Stimulated activated CD8-positive, alpha-beta memory T cell treated with anti-CD3 and anti-CD28 coated beads, Interleukin-7, amount 100 ng/mL, for 24 hours (primary cell): ENCODE measurements around the gene MAPK6.
"Not testable (repeated sequence)": the region's sequence is repeated elsewhere in the genome, so short reads cannot be mapped to it uniquely, and the experiment has no call there.

Experiments
- DNase-seq: peaks from one replicate; pipeline ENCODE4 v3.0.0-alpha.2; 2020; ENCODE audit warnings: low read depth

The MAPK6 gene

DNA sequence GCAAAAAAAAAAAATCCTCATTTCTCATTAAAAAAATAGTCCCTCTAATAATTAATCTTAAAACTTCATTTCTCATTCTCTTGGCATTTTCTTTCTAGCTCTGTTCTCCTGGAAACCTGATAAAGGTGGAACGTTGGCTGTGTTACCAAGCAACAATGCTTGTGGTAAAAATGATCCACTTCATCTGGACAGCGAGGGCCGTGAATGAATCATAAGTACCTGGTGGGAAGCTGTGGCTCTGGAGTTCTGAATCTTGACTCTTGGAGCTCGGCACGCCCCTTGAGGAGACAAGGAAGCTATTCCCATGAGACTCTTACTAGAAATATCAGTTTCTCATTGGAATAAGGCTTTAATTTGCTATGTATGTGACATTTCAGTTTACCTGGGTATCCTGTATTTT lies 61.0 kb downstream of the MAPK6 start:
- DNase-seq: no peak

DNA sequence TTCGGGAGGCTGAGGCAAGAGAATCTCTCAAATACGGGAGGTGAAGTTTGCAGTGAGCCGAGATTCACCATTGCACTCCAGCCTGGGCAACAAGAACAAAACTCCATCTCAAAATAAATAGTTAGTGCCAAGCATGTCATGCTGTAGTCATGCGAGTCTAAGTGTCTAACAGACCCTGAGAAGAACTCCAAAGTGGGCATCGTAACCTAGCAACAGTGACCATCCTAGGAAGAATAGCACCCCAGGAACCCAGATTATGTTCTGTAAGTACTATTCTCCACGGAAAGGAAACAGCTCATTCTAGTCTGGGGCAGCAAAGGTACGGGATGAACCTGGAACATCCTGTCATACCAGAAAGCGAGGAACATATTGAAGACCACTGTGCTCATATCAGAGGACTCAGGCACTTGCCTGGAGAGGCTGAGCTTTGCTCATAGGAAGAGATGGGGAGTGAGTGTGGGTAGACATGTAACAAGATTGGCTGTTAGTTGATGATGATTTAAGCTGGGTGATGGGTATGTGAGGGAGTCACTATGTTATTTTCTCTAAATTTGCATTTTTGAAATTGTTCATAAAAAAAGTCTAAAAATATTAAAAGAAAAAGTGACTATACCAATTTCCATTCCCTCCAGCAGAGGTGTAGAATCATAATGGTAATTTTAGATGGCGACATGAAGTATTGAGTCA lies 61.8 kb downstream of the MAPK6 start:
- DNase-seq: no peak

DNA sequence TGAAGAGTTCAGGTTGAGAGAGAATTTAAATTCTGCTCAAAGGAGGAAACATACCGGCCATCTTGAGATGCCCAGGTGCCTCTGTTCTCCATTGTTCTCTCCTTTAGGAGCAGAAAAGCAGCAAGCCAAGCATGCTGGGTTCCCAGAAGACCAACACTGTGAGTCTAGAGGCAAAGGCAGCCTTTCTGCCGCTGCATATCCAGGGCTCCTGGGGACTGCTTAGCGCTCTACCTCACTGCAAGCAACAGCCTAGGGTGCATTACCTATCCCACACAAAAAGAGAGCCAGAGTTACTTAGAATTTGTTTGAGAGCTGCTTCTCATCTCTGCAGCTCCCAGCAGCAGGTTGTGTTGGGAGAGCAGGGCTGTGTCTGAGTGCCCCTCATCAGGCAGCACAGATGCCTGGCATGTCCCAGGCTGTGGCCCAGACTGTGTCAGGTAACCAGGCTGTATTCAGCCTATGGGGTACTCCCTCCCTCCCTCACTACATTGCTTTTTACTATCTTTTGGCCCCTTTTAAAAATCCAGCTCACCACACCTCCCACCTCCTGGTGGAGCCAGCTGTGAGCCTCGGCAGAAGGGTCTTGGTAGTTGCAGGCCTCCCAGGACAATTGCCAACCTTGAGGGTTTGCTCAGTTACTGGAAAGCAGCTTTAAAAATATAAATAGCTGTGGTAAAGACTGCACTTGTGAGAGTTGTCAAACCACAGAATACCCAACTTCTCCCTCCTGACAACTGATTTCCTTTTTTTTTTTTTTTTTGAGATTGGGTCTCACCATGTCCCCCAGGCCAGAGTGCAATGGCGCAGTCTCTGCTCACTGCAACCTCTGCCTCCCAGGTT lies 63.4 kb downstream of the MAPK6 start:
- no peak for DNase-seq

DNA sequence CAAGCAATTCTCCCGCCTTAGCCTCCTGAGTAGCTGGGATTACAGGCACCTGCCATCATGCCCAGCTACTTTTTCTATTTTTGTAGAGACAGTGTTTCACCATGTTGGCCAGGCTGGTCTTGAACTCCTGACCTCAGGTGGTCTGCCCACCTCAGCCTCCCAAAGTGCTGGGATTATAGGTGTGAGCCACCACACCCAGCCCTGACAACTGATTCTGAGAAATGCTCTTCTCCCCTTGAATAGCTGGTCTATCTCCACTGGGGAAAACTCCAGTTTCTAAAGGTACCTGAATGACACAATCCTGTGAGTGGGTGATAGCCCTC lies 64.0 kb downstream of the MAPK6 start:
- not testable (repeated sequence) for DNase-seq

DNA sequence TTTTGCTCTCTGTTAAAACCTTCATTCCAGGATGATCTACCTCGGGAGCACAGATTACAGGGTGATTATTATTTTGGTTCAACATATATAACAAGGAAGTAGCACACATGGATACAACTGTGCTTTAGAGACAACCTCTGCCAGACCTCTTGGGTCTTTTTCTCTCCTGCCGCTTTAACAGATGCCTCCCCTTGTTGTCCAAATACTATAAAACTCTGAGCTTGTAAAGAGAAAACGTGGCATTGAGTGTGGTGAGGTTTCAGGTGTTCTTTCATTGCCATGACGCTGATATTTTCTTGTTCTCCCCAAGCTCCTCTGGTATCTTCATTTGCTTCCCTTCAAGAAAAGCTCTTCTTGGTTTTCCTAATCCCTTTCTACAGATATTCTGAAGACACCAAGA lies 64.6 kb downstream of the MAPK6 start:
- no peak for DNase-seq

DNA sequence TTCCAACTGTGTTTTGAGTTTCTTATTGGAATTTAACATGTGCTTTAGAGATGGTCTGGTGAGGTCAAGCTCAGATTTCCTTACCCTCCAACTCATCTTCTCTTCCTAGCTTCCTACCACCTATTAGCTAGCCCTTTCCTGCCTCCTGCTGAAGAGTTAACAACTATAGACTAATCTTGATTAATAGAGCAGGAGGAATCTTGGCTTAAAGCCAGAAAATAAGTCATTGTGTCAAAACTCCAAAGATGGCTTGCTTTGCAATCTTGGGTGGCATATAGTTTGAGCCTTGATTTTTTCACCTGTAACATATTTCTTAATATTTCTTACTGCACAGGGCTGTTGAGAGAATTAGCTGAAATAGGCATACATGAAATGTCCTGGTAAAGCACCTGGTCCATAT lies 66.3 kb downstream of the MAPK6 start:
- DNase-seq: no peak

DNA sequence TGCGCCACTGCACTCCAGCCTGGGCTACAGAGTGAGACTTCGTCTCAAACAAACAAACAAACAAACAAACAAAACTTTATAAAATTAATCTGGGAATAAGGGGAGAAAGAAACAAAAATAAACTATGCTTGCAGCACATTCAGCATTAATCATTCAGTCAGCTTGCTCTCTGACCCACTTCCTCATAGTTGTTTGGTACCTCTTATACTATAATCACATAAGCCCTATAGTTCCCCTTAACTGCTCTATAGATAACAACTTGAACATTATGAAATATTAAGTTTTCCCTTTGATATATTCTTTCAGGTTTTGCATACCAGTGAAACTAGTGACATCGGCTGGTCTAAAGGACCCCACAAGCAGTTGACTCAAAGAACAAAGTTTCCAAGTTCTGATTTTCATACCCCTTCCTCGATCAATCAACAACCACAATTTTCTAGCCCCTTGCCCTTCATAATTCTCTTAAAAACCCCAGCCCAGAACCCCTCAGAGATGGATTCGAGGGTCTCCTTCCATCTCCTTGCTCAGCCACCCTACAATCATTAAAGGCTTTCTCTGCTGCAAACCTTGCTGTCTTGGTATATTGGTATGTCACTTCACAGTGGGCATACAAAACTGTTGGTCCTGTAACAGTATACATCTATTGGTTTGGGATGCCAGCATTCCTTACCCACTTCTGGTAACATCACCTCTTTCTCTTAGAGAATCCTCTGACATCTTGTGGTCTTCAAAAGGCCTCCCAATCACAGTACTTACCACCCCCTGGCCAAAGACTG lies 67.2 kb downstream of the MAPK6 start:
- no peak for DNase-seq

DNA sequence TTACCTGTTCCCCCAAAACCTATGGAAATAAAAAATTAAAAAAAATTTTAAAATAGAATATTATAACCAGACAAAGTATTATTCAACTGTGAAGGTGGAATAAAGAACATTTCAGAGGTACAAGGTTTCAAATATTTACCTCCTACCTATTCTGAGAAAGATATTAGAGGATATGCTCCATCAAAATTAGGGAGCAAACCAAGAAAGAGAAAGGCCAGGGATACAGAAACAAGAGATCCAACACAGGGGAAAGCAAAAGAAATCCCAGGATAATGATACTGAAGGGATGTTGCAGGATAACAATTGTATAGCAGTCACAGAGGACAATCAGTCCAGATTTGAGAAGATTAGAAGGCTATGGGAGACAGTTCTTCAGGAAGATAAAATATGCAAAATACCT lies 71.2 kb downstream of the MAPK6 start:
- DNase-seq: no peak

DNA sequence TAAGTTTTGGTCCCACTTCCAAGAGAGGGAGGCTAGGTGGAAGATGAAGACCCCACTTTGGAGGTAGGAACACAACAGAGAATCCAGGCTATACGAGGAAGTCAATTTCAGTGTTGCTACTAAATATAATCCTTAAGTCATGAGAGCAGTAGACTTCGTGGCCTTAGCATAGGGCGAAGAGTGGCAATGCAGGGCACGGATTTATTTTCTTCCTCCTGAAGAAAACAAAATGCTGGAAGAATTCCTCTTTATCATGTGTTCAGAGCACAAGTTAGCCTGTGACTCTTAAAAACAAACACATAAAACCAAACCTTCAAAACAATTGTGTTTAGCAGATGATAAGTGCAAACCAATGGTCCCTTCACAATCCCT lies 74.1 kb downstream of the MAPK6 start:
- DNase-seq: no peak

DNA sequence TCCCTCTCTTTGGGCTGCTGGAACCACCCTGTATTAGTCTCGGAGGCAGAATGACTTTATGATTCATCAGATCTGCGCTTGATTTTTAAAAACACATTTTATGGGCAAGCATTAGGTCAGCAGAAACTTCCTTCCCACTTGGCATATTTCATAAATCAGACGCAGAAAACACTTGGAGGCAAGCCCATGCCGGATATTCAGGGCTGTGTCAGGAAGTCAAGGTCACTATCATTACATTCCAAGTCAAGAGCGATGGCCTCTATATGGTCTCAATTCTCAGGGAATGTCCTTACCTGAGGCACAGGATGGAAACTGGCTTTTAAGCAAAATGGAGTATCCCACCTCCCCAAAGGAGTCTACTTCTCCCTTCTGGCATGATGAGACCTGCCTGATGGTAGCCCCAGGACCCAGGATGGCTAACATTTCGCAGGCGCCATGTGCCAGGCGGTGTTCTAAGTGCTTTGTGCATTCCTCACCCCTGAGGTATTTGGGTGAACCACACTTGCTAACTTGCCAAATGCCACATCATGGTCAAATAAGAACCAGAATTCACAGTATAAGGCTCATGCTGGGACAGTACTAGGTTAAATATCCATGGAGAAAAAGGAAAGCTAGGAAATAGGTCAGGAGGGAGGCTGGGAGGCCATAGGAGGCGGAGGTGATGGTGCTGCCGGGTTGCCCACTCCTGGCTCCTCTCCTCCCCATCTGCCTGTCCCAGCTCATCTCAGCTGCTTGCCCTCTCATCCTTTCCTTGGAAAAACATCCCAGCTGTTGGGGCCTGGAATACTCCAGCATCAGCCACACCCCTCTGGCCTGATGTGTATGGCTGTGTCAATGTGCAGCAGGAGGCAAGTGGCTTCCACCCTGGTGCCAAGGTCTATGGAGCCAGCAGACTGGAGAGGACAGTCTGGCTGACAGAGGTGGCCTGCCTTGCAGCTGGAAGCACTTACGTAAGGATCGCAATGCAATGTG lies 74.8 kb downstream of the MAPK6 start:
- DNase-seq: no peak

DNA sequence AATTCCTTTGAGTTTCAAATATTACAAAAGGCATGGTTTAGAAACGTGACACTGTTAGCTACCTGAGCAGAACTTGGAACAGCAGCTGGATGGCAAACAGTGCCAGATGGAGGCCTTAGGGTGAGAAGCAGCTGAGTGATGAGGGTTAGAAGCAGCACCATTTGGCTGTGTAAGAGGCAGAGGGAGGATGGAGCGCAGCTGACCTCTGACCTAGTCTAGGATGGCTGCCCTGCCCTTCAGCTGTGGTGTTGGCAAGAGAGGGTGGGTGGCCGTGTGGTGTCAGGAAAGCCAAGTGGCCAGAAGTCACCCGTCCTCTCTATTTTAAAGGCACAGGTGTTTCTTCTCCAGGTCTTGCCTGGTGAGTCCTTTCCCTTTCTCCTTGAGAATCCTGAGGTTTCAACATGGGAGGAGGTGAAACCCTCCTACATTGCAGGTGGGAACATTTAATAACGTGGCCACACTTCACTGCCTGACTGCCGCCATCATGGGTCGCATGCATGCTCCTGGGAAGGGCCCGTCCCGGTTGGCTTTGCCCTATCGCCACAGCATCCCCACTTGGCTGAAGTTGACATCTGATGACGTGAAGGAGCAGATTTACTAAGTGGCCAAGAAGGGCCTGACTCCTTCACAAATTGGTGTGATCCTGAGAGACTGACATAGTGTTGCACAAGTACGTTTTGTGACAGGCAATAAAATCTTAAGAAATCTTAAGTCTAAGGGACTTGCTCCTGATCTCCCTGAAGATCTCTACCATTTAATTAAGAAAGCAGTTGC lies 76.0 kb downstream of the MAPK6 start:
- DNase-seq: no peak

DNA sequence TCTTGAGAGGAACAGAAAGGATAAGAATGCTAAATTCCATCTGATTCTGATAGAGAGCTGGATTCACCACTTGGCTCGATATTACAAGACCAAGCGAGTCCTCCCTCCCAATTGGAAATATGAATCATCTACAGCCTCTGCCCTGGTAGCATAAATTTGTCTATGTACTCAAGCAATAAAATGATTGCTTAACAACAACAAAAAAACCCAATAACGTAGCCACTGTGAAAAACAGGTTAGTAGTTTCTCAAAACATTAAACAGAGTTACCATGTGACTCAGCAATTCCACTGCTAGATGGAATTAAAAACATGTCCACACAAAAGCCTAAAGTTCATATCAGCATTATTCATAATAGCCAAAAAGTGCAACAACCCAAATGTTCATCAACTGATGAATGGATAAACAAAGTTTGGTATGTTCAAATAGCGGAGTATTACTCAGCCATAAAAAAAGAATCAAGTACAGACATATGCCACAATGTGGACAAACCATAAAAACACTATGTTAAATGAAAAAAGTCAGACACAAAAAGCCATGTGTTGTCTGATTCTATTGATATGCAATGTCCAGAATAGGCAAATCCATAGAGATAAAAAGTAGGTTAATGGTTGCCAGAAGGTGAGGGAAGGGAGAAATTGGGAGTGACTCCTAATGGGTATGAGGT lies 76.7 kb downstream of the MAPK6 start:
- DNase-seq: no peak

DNA sequence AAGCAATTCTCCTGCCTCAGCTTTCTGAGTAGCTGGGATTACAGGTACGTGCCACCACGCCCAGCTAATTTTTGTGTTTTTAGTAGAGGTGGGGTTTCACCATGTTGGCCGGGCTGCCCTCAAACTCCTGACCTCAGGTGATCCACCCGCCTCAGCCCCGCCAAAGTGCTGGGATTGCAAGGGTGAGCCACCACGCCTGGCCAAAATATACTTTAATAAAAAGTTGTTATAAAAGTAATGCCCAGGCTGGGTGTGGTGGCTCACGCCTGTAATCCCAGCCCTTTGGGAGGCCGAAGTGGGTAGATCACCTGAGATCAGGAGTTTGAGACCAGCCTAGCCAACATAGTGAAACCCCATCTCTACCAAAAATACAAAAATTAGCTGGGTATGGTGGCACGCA lies 77.5 kb downstream of the MAPK6 start:
- not testable (repeated sequence) for DNase-seq

DNA sequence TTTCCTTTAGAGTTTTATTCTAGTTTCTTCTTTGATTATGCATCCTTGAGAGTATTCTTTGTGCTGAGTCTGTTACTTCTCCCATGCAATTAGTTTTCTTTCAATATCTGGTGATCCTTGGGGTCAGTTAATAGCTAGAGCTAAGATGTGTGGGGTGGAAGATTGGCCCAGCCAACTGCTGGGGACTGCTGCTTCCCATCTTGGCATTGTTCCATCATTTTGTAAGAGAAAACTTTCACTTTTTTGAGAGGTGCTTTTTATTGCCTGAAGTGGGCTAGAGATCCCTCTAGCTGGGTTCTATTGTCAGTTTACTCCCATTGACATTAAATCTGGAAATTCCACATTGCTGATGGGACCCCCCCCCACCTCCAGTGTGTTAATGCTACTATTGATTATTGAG lies 78.2 kb downstream of the MAPK6 start:
- DNase-seq: no peak

DNA sequence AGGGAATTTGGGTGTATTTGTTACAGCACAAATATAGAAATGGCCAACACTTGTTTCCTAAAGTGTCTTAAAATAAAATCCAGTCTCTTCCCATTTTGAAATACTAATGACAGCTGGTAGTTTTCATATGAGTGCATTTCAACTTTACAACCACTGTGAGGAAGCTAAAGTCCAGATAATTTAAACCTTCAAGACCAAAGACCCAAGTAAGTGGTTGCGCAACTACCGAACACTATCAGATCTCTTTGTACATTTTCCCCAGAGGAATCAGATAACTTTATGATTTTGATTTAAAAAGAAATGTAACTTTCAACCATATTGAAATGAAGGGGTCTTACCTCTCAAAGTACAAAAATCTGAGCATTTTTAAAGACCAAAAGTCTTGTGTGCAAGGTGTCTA lies 79.3 kb downstream of the MAPK6 start:
- no peak for DNase-seq

DNA sequence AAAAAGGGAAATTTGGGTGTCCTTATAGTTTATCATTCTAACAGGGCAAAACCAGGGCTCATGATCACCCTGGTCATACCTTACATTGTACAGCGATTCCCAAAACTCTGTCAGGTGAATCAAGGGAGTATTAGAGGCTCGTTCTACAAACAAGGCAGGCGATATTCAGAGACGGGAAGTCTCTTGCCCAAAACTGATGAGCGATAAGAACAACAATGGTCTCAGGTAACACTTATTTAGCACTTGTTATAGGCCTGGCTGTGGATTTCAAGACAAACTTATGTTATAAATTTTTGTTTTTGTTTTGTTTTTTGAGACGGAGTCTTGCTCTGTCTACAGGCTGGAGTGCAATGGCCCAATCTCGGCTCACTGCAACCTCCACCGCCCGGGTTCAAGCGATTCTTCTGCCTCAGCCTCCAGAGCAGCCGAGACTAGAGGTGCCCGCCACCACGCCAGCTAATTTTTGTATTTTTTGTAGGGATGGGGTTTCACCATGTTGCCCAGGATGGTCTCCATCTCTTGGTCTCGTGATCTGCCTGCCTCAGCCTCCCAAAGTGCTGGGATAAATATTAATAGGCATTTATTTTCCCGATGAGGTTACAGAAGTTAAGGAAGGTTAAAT lies 80.7 kb downstream of the MAPK6 start:
- DNase-seq: no peak

DNA sequence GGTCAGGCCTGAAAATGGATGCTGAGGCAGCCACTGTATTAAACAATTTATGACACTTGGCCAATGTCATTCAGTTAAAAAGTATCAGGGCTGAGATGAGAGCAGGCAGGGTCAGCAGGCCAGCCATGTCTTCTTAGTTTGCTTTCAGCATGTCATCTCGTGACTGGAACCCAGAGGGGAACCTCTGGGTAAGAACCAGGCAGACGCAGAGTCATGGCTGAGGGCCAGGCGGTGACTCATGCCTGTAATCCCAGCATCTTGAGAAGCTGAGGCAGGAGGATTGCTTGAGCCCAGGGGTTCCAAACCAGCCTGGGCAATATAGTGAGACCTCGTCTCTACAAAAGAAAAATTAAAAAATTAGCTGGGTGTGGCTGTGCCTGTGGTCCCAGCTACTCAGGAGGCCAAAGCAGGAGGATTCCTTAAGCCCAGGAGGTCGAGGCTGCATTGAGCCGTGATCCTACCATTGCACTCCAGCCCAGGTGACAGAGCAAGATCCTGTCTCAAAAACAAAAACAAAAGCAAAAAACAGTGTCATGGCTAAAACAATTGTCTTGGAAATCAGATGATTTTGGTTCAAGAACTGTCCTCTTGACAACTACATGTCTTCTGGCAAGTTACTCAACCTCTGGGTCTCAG lies 81.9 kb downstream of the MAPK6 start:
- DNase-seq: no peak

DNA sequence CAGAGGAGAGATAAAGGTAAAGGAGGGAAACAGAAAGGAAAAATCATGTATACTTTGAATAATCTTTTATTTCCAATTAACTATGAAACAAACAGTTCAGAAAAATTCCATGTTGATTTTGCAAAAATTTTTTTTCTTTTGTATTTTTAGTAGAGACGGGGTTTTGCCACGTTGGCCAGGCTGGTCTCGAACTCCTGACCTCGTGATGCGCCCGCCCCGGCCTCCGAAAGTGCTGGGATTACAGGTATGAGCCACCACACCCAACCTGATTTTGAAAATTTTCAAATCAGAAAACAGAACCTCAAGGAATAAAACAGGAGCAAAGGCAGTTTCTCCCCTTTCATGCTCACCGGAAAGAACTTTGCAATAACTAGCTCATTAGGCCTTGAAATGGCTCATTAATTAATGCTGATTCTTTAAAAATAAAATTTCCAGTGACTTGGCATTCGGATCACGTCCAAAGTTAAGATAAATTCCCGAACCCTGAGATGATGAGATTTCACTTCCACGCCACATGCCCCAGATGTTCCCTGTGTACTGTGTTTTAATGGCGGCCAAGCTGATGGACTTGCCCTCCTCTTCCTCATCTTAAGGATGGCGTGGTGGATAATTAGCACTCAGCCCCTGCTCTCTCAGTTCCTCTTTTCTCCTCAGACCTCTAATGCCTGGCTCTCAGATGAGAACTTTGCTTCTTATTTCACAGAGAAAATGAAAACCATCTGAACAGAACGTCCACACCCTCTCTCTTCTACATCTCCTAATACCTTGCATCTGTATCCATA lies 82.7 kb downstream of the MAPK6 start:
- DNase-seq: no peak

DNA sequence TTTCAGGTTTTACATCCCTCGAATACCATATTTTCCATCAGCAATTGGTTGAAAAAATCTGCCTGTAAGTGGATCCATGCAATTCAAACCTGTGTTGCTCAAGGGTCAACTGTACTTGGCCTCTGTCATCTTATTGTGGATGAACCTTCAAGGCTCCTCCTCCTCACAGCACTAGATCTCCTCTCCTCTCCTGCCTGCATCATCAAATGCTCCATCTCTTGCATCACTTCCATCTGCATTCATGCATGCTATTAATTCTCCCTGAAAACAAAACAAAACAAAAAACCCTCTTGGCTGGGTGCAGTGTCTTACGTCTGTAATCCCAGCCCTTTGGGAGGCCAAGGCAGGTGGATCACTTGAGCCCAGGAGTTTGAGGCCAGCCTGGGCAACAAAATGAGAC lies 83.4 kb downstream of the MAPK6 start:
- no peak for DNase-seq
